Panc1 (cell line): ENCODE data around the gene ST6GALNAC6. TPM values are rescaled to one million over a fixed set of nuclear protein-coding genes. Genes with fewer than 3 reads are reported as not detected.

Source experiments
- ATAC-seq: fragments of 200-7000 bp; cut with Tn5 transposase; 2 replicates; pipeline ENCODE4 v1.9.1; 2020; ENCODE audit warnings: mild to moderate bottlenecking, moderate library complexity
- BruUV-seq: library from RNA; stranded (reverse); fragments of 400-500 nt; replicated peaks from 2 replicates; lab custom pipeline; 2021; lab: Mats Ljungman, UMichigan
- CTCF ChIA-PET: fragments of 300-600 bp; sonication (Branson Sonifier 250); formaldehyde crosslinking; loops from one replicate; lab custom pipeline; 2022; ENCODE audit warnings: antibody characterized with exemption; lab: Charles Lee
- POLR2A ChIA-PET: fragments of 300-600 bp; sonication (Branson Sonifier 250); formaldehyde crosslinking; loops from one replicate; lab custom pipeline; 2022; ENCODE audit warnings: antibody characterized with exemption; lab: Charles Lee
- DNase-seq: peaks from one replicate; pipeline ENCODE4 v3.0.0-alpha.2; 2010; ENCODE audit warnings: low read depth, low spot score
- H3K27ac ChIP-seq: 2 replicates; pipeline ENCODE4 v1.5.1; 2011; ENCODE audit warnings: mild to moderate bottlenecking, low read length, inconsistent platforms
- H3K27me3 ChIP-seq: fragments of 200-500 bp; sonication (Bioruptor generic); 2 replicates; pipeline ENCODE4 v1.6.0; 2014; ENCODE audit warnings: low read length, inconsistent platforms; ENCODE audit not compliant: control insufficient read depth, insufficient read depth
- H3K36me3 ChIP-seq: fragments of 200-500 bp; sonication (Bioruptor generic); 2 replicates; pipeline ENCODE4 v1.5.1; 2014; ENCODE audit warnings: inconsistent platforms, mild to moderate bottlenecking, low read length, moderate library complexity; ENCODE audit not compliant: control insufficient read depth, insufficient read depth
- H3K4me1 ChIP-seq: 2 replicates; pipeline ENCODE4 v1.5.1; 2011; ENCODE audit warnings: inconsistent platforms, mild to moderate bottlenecking, low read length, moderate library complexity; ENCODE audit not compliant: control insufficient read depth, insufficient read depth
- H3K4me3 ChIP-seq, 2 experiments: 2 replicates each; pipeline ENCODE4 v1.5.1; 2011 to 2012; ENCODE audit warnings: low read depth in 2 of 2, low read length in 2 of 2, mild to moderate bottlenecking in 2 of 2, inconsistent platforms in 1 of 2, moderate library complexity in 1 of 2
- H3K9me3 ChIP-seq: fragments of 200-500 bp; sonication (Bioruptor generic); 2 replicates; pipeline ENCODE4 v1.5.1; 2014; ENCODE audit warnings: low read depth, mild to moderate bottlenecking, inconsistent platforms, low read length, moderate library complexity; ENCODE audit not compliant: control insufficient read depth, insufficient read depth
- POLR2AphosphoS5 ChIP-seq: IDR thresholded peaks from 2 replicates; pipeline ENCODE4 v1.6.1; 2012; ENCODE audit warnings: mild to moderate bottlenecking, low read depth, low read length, moderate library complexity
- SIN3A ChIP-seq: IDR thresholded peaks from 2 replicates; pipeline ENCODE4 v1.6.1; 2012; ENCODE audit warnings: low read depth, mild to moderate bottlenecking, low read length, moderate library complexity, borderline replicate concordance; ENCODE audit not compliant: insufficient read depth
- TCF7L2 ChIP-seq: IDR thresholded peaks from 2 replicates; pipeline ENCODE4 v1.6.1; 2011; ENCODE audit warnings: mild to moderate bottlenecking, low read depth, low read length, inconsistent platforms
- in situ Hi-C: cut with HindIII; loops from 2 replicates; pipeline ENCODE4 v1.10.0; 2016; ENCODE audit warnings: low sequenced_read_pairs, low pct_unique_long_range_greater_than_20kb
- intact Hi-C: fragments of 100-400 bp; cut with micrococcal nuclease; formaldehyde crosslinking; loops from one replicate; pipeline ENCODE4 v1.10.0; 2022; ENCODE audit not compliant: unreplicated experiment
- total RNA-seq: library from RNA; stranded (reverse); gene quantifications from one replicate; pipeline ENCODE4 v1.2.1, GENCODE V29; 2021; ENCODE audit not compliant: unreplicated experiment
- TF ChIP-seq, protein P1 (sequence below): fragments of 450-650 bp; IDR thresholded peaks from 2 replicates; pipeline ENCODE4 v1.5.1; 2017; ENCODE audit warnings: mild to moderate bottlenecking
- TF ChIP-seq, protein P2 (sequence below), 2 experiments: IDR thresholded peaks; 2 replicates each; pipeline ENCODE4 v1.6.1; 2011 to 2012; ENCODE audit warnings: low read depth in 2 of 2, control low read depth in 1 of 2, low read length in 1 of 2, mild to moderate bottlenecking in 1 of 2, moderate library complexity in 1 of 2; ENCODE audit not compliant: insufficient read depth in 1 of 2

Gene ST6GALNAC6
- total RNA-seq, 1 experiment from 2014 or later: 50.2 TPM

DNA sequence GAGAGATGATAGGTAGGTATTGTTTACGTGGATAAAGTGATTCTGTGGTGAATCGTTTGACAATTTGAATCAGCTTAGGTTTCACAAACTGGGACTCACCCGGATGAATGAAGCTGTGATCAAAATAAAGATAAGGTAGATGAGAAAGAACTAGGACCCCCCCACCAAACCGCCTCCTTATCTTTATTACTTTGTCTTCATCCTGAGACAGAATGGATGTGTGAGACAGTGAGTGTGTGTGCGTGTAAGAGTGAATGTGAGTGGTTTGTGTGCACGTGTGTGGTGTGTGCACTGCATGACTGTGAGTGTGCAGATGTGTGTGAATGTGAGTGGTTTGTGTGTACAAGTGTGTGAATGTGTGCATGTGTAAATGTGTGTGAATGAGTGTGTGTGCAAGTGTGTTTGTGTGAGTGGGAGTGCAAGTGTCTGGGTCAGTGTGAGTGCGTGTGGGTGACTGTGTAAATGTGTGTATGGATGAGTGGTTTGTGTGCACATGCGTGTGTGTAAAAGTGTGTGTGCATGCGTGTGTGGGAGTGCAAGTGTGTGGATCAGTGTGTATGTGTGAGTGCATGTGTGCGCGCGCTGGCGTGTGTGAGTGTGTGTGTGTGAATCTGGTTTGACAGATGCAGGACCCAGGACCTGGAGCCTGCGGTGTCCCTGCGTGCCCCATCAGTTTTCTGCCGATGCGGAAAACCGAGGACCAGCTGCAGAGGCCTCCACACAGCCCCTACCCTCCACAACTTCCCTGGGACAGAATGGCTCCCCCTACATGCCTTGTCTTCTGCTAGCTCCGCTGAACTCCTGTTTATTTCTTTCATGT is 33.5 kb downstream of the ST6GALNAC6 start:
- POLR2A ChIA-PET: no interaction called here
- peaks cover 4% of the 10 kb centered on the region; the same call in 1 of the 2 replicates for H3K4me1 ChIP-seq
- CTCF ChIA-PET: interaction anchor here (0.6 kb wide), 1 partner anchor 279 kb away, joined by 6 read pairs; no protein-coding TSS in a partner anchor
- in situ Hi-C loops: no loop called here
- H3K9me3 ChIP-seq: no peaks in the 10 kb centered on the region
- DNase-seq (no peak), ATAC-seq (no peak)
- TF ChIP-seq, protein P1, sequence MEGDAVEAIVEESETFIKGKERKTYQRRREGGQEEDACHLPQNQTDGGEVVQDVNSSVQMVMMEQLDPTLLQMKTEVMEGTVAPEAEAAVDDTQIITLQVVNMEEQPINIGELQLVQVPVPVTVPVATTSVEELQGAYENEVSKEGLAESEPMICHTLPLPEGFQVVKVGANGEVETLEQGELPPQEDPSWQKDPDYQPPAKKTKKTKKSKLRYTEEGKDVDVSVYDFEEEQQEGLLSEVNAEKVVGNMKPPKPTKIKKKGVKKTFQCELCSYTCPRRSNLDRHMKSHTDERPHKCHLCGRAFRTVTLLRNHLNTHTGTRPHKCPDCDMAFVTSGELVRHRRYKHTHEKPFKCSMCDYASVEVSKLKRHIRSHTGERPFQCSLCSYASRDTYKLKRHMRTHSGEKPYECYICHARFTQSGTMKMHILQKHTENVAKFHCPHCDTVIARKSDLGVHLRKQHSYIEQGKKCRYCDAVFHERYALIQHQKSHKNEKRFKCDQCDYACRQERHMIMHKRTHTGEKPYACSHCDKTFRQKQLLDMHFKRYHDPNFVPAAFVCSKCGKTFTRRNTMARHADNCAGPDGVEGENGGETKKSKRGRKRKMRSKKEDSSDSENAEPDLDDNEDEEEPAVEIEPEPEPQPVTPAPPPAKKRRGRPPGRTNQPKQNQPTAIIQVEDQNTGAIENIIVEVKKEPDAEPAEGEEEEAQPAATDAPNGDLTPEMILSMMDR: no peak
- TF ChIP-seq SIN3A: no peak
- no peak for TF ChIP-seq TCF7L2
- TF ChIP-seq, protein P2, sequence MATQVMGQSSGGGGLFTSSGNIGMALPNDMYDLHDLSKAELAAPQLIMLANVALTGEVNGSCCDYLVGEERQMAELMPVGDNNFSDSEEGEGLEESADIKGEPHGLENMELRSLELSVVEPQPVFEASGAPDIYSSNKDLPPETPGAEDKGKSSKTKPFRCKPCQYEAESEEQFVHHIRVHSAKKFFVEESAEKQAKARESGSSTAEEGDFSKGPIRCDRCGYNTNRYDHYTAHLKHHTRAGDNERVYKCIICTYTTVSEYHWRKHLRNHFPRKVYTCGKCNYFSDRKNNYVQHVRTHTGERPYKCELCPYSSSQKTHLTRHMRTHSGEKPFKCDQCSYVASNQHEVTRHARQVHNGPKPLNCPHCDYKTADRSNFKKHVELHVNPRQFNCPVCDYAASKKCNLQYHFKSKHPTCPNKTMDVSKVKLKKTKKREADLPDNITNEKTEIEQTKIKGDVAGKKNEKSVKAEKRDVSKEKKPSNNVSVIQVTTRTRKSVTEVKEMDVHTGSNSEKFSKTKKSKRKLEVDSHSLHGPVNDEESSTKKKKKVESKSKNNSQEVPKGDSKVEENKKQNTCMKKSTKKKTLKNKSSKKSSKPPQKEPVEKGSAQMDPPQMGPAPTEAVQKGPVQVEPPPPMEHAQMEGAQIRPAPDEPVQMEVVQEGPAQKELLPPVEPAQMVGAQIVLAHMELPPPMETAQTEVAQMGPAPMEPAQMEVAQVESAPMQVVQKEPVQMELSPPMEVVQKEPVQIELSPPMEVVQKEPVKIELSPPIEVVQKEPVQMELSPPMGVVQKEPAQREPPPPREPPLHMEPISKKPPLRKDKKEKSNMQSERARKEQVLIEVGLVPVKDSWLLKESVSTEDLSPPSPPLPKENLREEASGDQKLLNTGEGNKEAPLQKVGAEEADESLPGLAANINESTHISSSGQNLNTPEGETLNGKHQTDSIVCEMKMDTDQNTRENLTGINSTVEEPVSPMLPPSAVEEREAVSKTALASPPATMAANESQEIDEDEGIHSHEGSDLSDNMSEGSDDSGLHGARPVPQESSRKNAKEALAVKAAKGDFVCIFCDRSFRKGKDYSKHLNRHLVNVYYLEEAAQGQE (IDR thresholded peaks at IDR 0.05; ENCODE audit: insufficient read depth in 1 of 2, low read depth in 2 of 2, low read length in 1 of 2): no peak
- no peak for TF ChIP-seq POLR2AphosphoS5
- H3K36me3 ChIP-seq: no peaks in the 10 kb centered on the region
- BruUV-seq: no TSS peak
- no peaks in the 10 kb centered on the region for H3K27me3 ChIP-seq
- intact Hi-C loops: no loop called here
- no peak overlapping the region for H3K4me3 ChIP-seq
- H3K27ac ChIP-seq: no peak overlapping the region

DNA sequence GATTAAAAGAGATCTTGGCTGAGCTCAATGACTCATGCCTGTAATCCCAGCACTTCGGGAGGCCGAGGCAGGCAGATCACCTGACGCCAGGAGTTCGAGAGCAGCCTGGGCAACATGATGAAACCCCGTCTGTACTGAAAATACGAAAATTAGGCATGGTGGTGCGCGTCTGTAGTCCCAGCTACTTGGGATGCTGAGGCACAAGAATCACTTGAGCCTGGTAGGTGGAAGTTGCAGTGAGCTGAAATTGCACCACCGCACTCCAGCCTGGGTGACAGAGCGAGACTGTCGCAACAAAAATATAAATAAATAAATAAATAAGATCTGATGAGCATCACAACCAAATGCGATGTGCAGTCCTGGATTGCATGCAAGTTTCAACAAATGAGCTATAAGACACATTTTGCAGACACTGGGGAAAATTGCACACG is 36.2 kb downstream of the ST6GALNAC6 start:
- DNase-seq (no peak), ATAC-seq (no peak)
- Histone ChIP-seq H3K36me3 (no peaks in the 10 kb centered on the region), H3K4me1 (peaks cover 4% of the 10 kb centered on the region; the same call in 1 of the 2 replicates), H3K9me3 (no peaks in the 10 kb centered on the region), H3K27ac (no peak overlapping the region), H3K27me3 (no peaks in the 10 kb centered on the region), H3K4me3 (no peak overlapping the region)
- intact Hi-C loops (no loop called here), in situ Hi-C loops (no loop called here)
- TF ChIP-seq POLR2AphosphoS5 (no peak), TCF7L2 (no peak), SIN3A (no peak)
- TF ChIP-seq, protein P1: no peak
- TF ChIP-seq, protein P2 (IDR thresholded peaks at IDR 0.05; ENCODE audit: insufficient read depth in 1 of 2, low read depth in 2 of 2, low read length in 1 of 2): no peak
- POLR2A ChIA-PET: no interaction called here
- no TSS peak for BruUV-seq
- CTCF ChIA-PET: no interaction called here
